Measurements from ENCODE around the gene ZNF771.

GRCh38 chr16:30406795-30407101 lies 658 bp upstream of the ZNF771 start:
- TF ChIP-seq, protein P1, sequence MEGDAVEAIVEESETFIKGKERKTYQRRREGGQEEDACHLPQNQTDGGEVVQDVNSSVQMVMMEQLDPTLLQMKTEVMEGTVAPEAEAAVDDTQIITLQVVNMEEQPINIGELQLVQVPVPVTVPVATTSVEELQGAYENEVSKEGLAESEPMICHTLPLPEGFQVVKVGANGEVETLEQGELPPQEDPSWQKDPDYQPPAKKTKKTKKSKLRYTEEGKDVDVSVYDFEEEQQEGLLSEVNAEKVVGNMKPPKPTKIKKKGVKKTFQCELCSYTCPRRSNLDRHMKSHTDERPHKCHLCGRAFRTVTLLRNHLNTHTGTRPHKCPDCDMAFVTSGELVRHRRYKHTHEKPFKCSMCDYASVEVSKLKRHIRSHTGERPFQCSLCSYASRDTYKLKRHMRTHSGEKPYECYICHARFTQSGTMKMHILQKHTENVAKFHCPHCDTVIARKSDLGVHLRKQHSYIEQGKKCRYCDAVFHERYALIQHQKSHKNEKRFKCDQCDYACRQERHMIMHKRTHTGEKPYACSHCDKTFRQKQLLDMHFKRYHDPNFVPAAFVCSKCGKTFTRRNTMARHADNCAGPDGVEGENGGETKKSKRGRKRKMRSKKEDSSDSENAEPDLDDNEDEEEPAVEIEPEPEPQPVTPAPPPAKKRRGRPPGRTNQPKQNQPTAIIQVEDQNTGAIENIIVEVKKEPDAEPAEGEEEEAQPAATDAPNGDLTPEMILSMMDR (IDR thresholded peaks at IDR 0.05; ENCODE audit: borderline replicate concordance, extremely low read depth, low read length, poor library complexity, severe bottlenecking), result no peak
- TF ChIP-seq EZH2 (IDR thresholded peaks at IDR 0.05; ENCODE audit: borderline replicate concordance, low read depth, low read length, severe bottlenecking), result no peak
